GM13976 (cell line): ENCODE results near the gene IRS2.

ENCODE experiments used
- DNase-seq: peaks from one replicate; pipeline ENCODE4 v3.0.0; 2012; ENCODE audit warnings: low spot score
- in situ Hi-C: fragments of 300-500 bp; cut with MboI; formaldehyde crosslinking; loops from one replicate; pipeline ENCODE4 v1.12.0; 2022; ENCODE audit warnings: low sequenced_read_pairs, mixed read lengths, inconsistent platforms; ENCODE audit not compliant: unreplicated experiment
- TF ChIP-seq, protein P1 (sequence below): IDR thresholded peaks from 2 replicates; pipeline ENCODE4 v1.5.1; 2012; ENCODE audit warnings: borderline replicate concordance, mild to moderate bottlenecking; ENCODE audit not compliant: insufficient read depth; ENCODE audit errors: extremely low read depth, missing control alignments, control extremely low read depth

Gene IRS2

DNA sequence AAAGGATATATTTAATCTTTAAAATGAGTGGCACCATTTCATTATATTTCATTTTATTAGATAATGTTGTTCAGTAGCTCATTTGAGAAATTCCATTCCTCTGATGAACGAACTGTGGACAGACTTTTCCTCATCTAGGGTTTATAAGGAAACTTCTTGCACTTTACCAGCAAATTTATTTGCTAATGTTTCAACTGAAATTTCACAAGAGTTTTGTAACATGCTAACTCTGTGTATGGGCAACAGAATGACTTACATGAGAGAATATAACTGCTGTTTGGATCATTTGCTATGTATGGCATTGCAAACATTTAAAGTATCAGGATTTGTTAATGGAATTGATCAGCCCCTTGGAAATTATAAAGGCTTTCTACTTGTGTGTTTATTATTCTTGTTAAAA, 3.7 kb upstream of the IRS2 start:
- in situ Hi-C loops, result no loop called here
- TF ChIP-seq, protein P1, sequence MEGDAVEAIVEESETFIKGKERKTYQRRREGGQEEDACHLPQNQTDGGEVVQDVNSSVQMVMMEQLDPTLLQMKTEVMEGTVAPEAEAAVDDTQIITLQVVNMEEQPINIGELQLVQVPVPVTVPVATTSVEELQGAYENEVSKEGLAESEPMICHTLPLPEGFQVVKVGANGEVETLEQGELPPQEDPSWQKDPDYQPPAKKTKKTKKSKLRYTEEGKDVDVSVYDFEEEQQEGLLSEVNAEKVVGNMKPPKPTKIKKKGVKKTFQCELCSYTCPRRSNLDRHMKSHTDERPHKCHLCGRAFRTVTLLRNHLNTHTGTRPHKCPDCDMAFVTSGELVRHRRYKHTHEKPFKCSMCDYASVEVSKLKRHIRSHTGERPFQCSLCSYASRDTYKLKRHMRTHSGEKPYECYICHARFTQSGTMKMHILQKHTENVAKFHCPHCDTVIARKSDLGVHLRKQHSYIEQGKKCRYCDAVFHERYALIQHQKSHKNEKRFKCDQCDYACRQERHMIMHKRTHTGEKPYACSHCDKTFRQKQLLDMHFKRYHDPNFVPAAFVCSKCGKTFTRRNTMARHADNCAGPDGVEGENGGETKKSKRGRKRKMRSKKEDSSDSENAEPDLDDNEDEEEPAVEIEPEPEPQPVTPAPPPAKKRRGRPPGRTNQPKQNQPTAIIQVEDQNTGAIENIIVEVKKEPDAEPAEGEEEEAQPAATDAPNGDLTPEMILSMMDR, result no peak
- DNase-seq, result no peak

DNA sequence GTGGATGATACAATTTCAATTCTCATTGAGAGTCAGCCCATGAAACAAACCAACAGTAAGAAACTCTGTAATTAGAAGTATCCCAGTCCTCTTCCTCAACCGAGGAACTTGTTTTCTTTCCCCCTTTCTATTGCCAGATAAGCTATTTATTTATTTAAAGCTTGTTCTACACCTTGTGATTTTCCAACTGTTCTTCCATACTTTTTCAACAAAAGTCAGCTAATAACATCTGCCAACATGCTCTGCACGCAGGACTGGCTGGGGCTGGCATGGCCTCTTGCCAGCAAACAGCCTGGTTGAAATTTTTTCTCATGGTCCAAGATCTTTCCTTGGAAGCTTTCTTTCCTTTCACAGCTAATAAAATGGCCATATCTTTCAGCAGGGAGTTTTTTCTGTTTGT, 2.9 kb upstream of the IRS2 start:
- in situ Hi-C loops, result no loop called here
- no peak for DNase-seq
- TF ChIP-seq, protein P1, result no peak

DNA sequence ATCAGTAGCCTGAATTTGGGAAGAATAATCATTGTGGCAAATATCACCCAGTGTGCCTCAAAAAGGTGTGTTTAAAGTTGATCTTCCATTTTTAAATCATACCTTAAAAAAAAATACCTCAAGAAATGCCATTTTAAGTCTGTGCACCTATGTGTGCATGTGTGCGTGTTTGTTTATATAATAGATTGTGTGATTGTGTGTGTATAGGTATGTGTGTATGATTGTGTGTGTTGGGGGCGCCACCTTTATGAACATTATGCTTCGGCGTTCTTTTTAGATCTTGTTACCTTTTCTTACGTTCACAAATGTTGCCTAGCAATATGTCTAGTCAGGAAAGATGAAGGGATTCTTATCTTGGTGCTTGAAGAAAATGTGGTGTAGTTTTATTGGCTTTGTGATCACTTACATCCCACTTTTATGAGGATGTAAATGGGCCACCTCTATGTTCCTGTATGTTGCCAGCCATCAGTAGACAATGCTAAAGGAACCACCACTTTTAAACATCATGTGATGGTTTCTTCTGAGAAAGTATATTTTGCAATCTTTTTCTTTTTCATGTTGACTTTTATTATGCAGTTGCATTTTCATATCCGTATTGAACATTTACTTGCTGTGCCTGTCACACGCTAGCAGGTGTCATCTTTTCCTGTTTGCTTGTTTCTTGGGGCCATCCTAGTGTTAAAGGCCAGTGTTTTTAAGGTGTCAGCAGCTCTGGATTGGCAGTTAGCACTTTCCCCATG, 2.2 kb upstream of the IRS2 start:
- TF ChIP-seq, protein P1, result no peak
- in situ Hi-C loops, result no loop called here
- no peak for DNase-seq

DNA sequence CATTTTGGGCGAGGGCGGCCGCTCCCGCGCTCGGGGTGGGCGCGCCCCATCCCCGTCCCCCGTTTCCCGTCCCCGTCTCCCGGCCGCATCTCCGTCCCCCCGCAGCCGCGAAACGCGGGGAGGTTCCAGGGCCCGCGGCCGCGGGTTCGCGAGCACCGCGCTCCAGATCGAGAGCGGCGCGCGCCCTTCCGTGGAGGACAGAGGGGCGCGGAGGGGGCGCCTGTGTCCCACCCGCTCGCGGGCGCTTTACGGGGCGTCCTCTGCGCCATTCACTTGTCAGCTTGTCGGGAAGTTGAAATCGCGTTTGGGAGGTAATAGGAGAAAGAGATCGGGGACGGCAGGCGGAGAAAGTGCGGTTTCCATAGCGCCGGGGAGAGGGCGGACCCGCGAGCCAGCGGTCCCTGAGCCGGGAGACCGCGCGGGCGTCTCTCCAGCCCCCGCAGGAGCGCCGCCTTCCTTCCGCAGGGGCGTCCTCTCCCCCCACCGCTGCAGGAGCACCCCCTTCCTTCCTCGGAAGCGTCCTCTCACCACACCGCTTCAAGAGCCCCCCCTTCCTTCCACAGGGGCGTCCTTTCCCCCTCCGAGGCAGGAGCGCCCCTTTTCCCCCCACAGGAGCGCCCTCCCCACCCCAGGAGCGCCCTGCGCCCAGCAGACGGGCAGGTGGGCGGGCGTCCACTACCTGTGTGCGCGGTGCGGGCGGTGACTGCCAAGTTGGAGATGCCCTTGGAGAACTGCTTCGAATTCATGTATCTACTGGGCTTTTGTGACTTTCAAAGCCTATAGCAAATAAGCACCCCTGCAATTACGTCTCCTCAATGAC, 962 bp upstream of the IRS2 start:
- in situ Hi-C loops, result no loop called here

DNA sequence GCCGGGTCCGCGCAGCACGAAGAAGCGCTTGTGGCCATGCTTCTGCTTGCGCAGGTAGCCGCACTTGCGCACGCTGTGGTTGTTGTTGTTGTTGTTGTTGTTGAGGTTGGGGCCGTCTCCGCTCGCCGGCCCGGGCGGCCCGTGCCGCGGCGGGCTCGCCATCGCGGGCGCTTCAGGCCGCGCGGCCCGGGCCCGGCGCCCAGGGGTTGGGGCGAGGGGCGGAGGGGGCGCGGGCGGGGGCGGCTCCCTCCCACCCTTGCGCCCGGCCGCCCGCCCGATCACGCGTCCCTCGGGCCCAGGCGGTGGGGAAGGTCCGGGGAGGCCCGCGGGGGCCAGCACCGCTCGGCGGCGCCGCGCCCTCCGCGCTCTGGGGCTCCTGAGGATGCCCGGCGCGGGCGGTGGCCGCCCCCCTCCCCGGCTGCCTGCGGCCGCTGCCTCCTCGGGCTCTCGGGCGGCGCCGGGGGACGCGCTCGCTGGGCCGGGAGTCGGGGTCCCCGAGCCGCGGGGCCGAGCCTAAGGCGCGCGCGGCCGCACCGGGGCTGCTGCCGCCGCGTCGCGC, 412 bp downstream of the IRS2 start:
- no peak for DNase-seq
- in situ Hi-C loops, result no loop called here
- TF ChIP-seq, protein P1, result no peak

More for the DNA sequence above, 962 bp upstream of the IRS2 start:
- TF ChIP-seq, protein P1, result no peak
- DNase-seq, result no peak

DNA sequence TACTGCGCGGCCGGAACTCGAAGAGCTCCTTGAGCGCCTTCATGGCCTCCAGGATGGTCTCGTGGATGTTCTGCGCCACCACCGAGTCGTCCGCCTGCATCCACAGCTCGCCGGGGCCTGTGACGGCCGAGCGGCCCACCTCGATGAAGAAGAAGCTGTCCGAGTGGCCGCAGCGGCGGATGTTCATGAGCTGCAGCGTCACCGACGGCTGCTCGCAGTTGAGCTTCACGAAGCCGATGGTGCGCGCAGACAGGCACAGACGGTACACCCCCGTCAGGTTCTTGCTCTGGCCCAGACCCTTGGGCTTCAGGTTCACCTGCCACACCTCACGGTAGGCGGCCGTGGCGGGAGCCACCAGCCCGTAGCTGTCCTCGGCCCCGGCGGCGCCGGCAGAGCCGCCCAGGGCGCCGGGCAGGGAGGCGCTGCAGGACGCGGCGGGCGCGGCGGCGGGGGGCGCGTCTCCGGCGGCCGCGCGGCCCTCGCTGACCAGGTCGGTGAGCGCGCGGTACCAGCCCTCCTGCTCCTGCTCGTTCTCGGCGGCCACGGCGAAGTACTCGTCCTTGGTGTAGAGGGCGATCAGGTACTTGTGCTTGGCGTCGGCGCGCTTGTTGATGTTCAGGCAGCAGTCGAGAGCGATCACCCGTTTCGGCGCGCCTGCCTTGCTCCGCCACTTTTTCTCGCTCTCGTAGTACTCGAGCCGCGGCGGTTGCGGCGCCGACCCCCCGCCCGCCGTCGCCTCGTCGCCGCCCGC, 1.1 kb downstream of the IRS2 start:
- in situ Hi-C loops, result no loop called here
- DNase-seq, result no peak
- TF ChIP-seq, protein P1, result no peak
